Measurements from ENCODE around the gene PSMD2. TPM values are rescaled to one million over a fixed set of nuclear protein-coding genes. Genes with fewer than 3 reads are reported as not detected.

The PSMD2 gene
- total RNA-seq, 4 donors from 2014 or later, result 252 to 356 (median 274) TPM

- Histone ChIP-seq H3K27ac (replicated peaks in 1 of 4) (peak within 1 kb of the TSS; percentile 97 to 100 (median 98)), H3K4me1 (peaks cover 39 to 46% (median 44%) of the 10 kb centered on the region in 4 donors), H3K4me3 (peak within 1 kb of the TSS; percentile 81 to 91 (median 88)), H3K27me3 (no peaks in the 10 kb centered on the region), H3K9me3 (no peaks in the 10 kb centered on the region), H3K36me3 (peaks cover 4 to 36% (median 23%) of the 10 kb centered on the region in 4 donors)
- WGBS, result 0% methylated on average over 18 of the region's 40 CpGs
- peak; percentile 84 to 89 for TF ChIP-seq POLR2AphosphoS5 (IDR thresholded peaks at IDR 0.05)
- TF ChIP-seq POLR2A (IDR thresholded peaks at IDR 0.05; ENCODE audit: low read depth), result no peak
- DNase-seq (ENCODE audit: extremely low spot score), result peak; percentile 99
- intact Hi-C loops (cut with DNase I), result no loop called here
These were observed 15.3 kb downstream of the PSMD2 start, which contains the start of gene EIF4G1 for GRCh38 chr3:184314363-184314699. TSS of gene EIF4G1 (plus strand) at chr3:184314606. CDS start at chr3:184315797, 1,191 bp downstream.

GRCh38 chr3:184314700-184315542, 15.9 kb downstream of the PSMD2 start:
- peaks cover 4 to 31% (median 20%) of the 10 kb centered on the region in 4 donors for H3K36me3 ChIP-seq
- no peaks in the 10 kb centered on the region for H3K27me3 ChIP-seq
- no peaks in the 10 kb centered on the region for H3K9me3 ChIP-seq
- TF ChIP-seq EP300 (IDR thresholded peaks at IDR 0.05), result peak; percentile 49
- TF ChIP-seq POLR2AphosphoS5 (IDR thresholded peaks at IDR 0.05), result peak; percentile 79 to 88
- TF ChIP-seq CTCF (IDR thresholded peaks at IDR 0.05), result no peak
- peak; percentile 70 for TF ChIP-seq POLR2A (IDR thresholded peaks at IDR 0.05; ENCODE audit: low read depth)
- intact Hi-C loops (cut with DNase I), result no loop called here
- peaks cover 45 to 52% (median 50%) of the 10 kb centered on the region in 4 donors for H3K4me1 ChIP-seq
- WGBS, result 3% methylated on average over 14 of the region's 89 CpGs
- H3K27ac ChIP-seq (replicated peaks in 1 of 4), result peak overlapping the region; percentile 97 to 100 (median 98)
- peak; percentile 96 for DNase-seq (ENCODE audit: extremely low spot score)
- peak overlapping the region; percentile 81 to 91 (median 88) for H3K4me3 ChIP-seq

GRCh38 chr3:184315543-184315867, 16.5 kb downstream of the PSMD2 start:
- H3K4me3 ChIP-seq, result peak overlapping the region; percentile 81 to 91 (median 88)
- intact Hi-C loops (cut with DNase I), result no loop called here
- H3K27ac ChIP-seq (replicated peaks in 1 of 4), result peak overlapping the region; percentile 97 to 100 (median 98)
- H3K36me3 ChIP-seq, result peaks cover 5 to 34% (median 22%) of the 10 kb centered on the region in 4 donors
- DNase-seq (ENCODE audit: extremely low spot score), result no peak
- peaks cover 49 to 58% (median 55%) of the 10 kb centered on the region in 4 donors for H3K4me1 ChIP-seq
- H3K9me3 ChIP-seq, result no peaks in the 10 kb centered on the region
- H3K27me3 ChIP-seq, result no peaks in the 10 kb centered on the region
- WGBS, result 7% methylated on average over 5 of the region's 6 CpGs
- no peak for TF ChIP-seq EP300 (IDR thresholded peaks at IDR 0.05)
- TF ChIP-seq CTCF (IDR thresholded peaks at IDR 0.05), result no peak
- TF ChIP-seq POLR2A (IDR thresholded peaks at IDR 0.05; ENCODE audit: low read depth), result no peak
- no peak for TF ChIP-seq POLR2AphosphoS5 (IDR thresholded peaks at IDR 0.05)

- Histone ChIP-seq H3K4me1 (peaks cover 54 to 63% (median 61%) of the 10 kb centered on the region in 4 donors), H3K9me3 (no peaks in the 10 kb centered on the region), H3K27me3 (no peaks in the 10 kb centered on the region), H3K4me3 (peak overlapping the region; percentile 81 to 91 (median 88)), H3K27ac (replicated peaks in 1 of 4) (peak overlapping the region; percentile 97 to 100 (median 98)), H3K36me3 (peaks cover 11 to 39% (median 28%) of the 10 kb centered on the region in 4 donors)
- TF ChIP-seq POLR2AphosphoS5 (IDR thresholded peaks at IDR 0.05) (no peak), POLR2A (IDR thresholded peaks at IDR 0.05; ENCODE audit: low read depth) (no peak), CTCF (IDR thresholded peaks at IDR 0.05) (no peak), EP300 (IDR thresholded peaks at IDR 0.05) (no peak)
- WGBS, result 46% methylated on average over 16 of the region's 16 CpGs
- intact Hi-C loops (cut with DNase I), result no loop called here
- DNase-seq (ENCODE audit: extremely low spot score), result no peak
These were observed 17.0 kb downstream of the PSMD2 start for GRCh38 chr3:184315871-184316661.

- intact Hi-C loops (cut with DNase I), result no loop called here
- H3K4me3 ChIP-seq, result peak overlapping the region; percentile 81 to 91 (median 88)
These were observed 17.8 kb downstream of the PSMD2 start for GRCh38 chr3:184316792-184317191.

More at GRCh38 chr3:184316792-184317191, 17.8 kb downstream of the PSMD2 start:
- H3K27ac ChIP-seq (replicated peaks in 1 of 4), result peak overlapping the region; percentile 97 to 100 (median 98)
- H3K27me3 ChIP-seq, result no peaks in the 10 kb centered on the region
- H3K4me1 ChIP-seq, result peaks cover 59 to 71% (median 68%) of the 10 kb centered on the region in 4 donors
- no peaks in the 10 kb centered on the region for H3K9me3 ChIP-seq
- DNase-seq (ENCODE audit: extremely low spot score), result no peak
- peaks cover 18 to 47% (median 35%) of the 10 kb centered on the region in 4 donors for H3K36me3 ChIP-seq
- TF ChIP-seq POLR2A (IDR thresholded peaks at IDR 0.05; ENCODE audit: low read depth) (no peak), CTCF (IDR thresholded peaks at IDR 0.05) (no peak), EP300 (IDR thresholded peaks at IDR 0.05) (no peak), POLR2AphosphoS5 (IDR thresholded peaks at IDR 0.05) (no peak)
- WGBS, result 60% methylated on average over 7 of the region's 7 CpGs

Data from esophagus muscularis mucosa (tissue), 4 donors.